Rectal smooth muscle tissue (tissue), 1 donor: ENCODE data around the gene CTSS.

Source experiments
- H3K27ac ChIP-seq: one replicate; pipeline ENCODE4 v1.7.0; 2013; ENCODE audit warnings: low read depth, low read length, inconsistent platforms
- H3K27me3 ChIP-seq: one replicate; pipeline ENCODE4 v1.7.0; 2013; ENCODE audit warnings: low read length; ENCODE audit not compliant: control insufficient read depth, insufficient read depth
- H3K36me3 ChIP-seq: one replicate; pipeline ENCODE4 v1.7.0; 2013; ENCODE audit warnings: low read length; ENCODE audit not compliant: control insufficient read depth, insufficient read depth
- H3K4me1 ChIP-seq: one replicate; pipeline ENCODE4 v1.7.0; 2013; ENCODE audit warnings: low read length; ENCODE audit not compliant: control insufficient read depth, insufficient read depth
- H3K4me3 ChIP-seq: one replicate; pipeline ENCODE4 v1.7.0; 2013; ENCODE audit warnings: low read length
- H3K9ac ChIP-seq: one replicate; pipeline ENCODE4 v1.7.0; 2013; ENCODE audit warnings: low read length

The CTSS gene

GRCh38 chr1:150686275-150686674 is 79.3 kb downstream of the CTSS start:
- Histone ChIP-seq H3K9ac (no peak overlapping the region), H3K36me3 (no peaks in the 10 kb centered on the region), H3K27ac (no peak overlapping the region), H3K4me1 (no peaks in the 10 kb centered on the region), H3K27me3 (no peaks in the 10 kb centered on the region), H3K4me3 (no peak overlapping the region)

GRCh38 chr1:150683914-150684313 is 81.7 kb downstream of the CTSS start:
- Histone ChIP-seq H3K9ac (no peak overlapping the region), H3K36me3 (no peaks in the 10 kb centered on the region), H3K27me3 (no peaks in the 10 kb centered on the region), H3K4me1 (no peaks in the 10 kb centered on the region), H3K4me3 (no peak overlapping the region), H3K27ac (no peak overlapping the region)
